K562 (cell line): ENCODE data around the gene FBXO36. TPM values are rescaled to one million over a fixed set of nuclear protein-coding genes. Genes with fewer than 3 reads are reported as not detected.

Source experiments
- ATAC-seq: fragments of 200-7000 bp; cut with Tn5 transposase; 3 replicates; pipeline ENCODE4 v1.9.1; 2020; ENCODE audit warnings: moderate library complexity
- BruUV-seq: library from RNA; stranded (reverse); fragments of 400-500 nt; replicated peaks from 2 replicates; lab custom pipeline; 2021; lab: Mats Ljungman, UMichigan
- CTCF ChIA-PET: fragments of 300-600 bp; formaldehyde crosslinking; extraction: SDS; loops from one replicate; lab custom pipeline; 2021; ENCODE audit warnings: low intra/inter-chr PET ratio; lab: Yijun Ruan, JAX
- POLR2A ChIA-PET: fragments of 300-600, 350-650 bp; sonication (Branson Sonifier 250); formaldehyde crosslinking; extraction: SDS; loops from one replicate; lab custom pipeline; 2021; ENCODE audit warnings: antibody characterized with exemption, inconsistent platforms; lab: Yijun Ruan, JAX
- DNase-seq, 4 experiments: peaks; one replicate each; pipeline versions ENCODE4 v3.0.0 to v3.0.0-alpha.2; 2011 to 2018; ENCODE audit warnings: low spot score in 3 of 4, mixed read lengths in 3 of 4; ENCODE audit errors: extremely low read depth in 1 of 4
- FAIRE-seq: peaks from 2 replicates; lab custom pipeline; 2011; peaks lifted over from hg19 to GRCh38; lab: Jason Lieb, UNC
- H2AFZ ChIP-seq: 2 replicates; pipeline ENCODE4 v1.6.0; 2011; ENCODE audit warnings: low read depth, low read length, control low read depth, inconsistent platforms
- H3K27ac ChIP-seq: fragments of 200-600 bp; 3 replicates; pipeline ENCODE4 v1.8.0; 2011; ENCODE audit warnings: low read depth, mild to moderate bottlenecking, control low read depth, inconsistent platforms, low read length, moderate library complexity, mixed read lengths; ENCODE audit errors: extremely low read depth
- H3K27me3 ChIP-seq, 2 experiments: fragments of 300-600 bp in 1 of 2; 2 replicates in 1 of 2; 3 replicates in 1 of 2; pipeline versions ENCODE4 v1.6.0 to v1.8.0; 2011; ENCODE audit warnings: inconsistent platforms in 2 of 2, low read length in 2 of 2, mild to moderate bottlenecking in 1 of 2, mixed read lengths in 1 of 2, moderate library complexity in 1 of 2; ENCODE audit not compliant: control insufficient read depth in 2 of 2, insufficient read depth in 2 of 2
- H3K36me3 ChIP-seq: fragments of 300-600 bp; 3 replicates; pipeline ENCODE4 v1.8.0; 2011; ENCODE audit warnings: mild to moderate bottlenecking, low read length, inconsistent platforms; ENCODE audit not compliant: control insufficient read depth, insufficient read depth
- H3K4me1 ChIP-seq, 2 experiments: fragments of 200-600 bp in 1 of 2; replicated peaks in 1 of 2; 2 replicates in 1 of 2; 3 replicates in 1 of 2; pipeline versions ENCODE4 v1.5.1 to v1.8.0; 2011; ENCODE audit warnings: inconsistent platforms in 2 of 2, low read length in 2 of 2, mild to moderate bottlenecking in 1 of 2, mixed read lengths in 1 of 2, moderate library complexity in 1 of 2; ENCODE audit not compliant: control insufficient read depth in 2 of 2, insufficient read depth in 2 of 2
- H3K4me2 ChIP-seq: 2 replicates; pipeline ENCODE4 v1.6.1; 2011; ENCODE audit warnings: low read length, control low read depth, inconsistent platforms, mixed read lengths; ENCODE audit not compliant: insufficient read depth
- H3K4me3 ChIP-seq: fragments of 200-600 bp; sonication (generic), shearing (Covaris generic); 2 replicates; pipeline ENCODE4 v1.5.1; 2016; ENCODE audit warnings: control low read depth, inconsistent platforms
- H3K79me2 ChIP-seq: fragments of 200-600 bp; 3 replicates; pipeline ENCODE4 v1.8.0; 2011; ENCODE audit warnings: low read length, inconsistent platforms; ENCODE audit not compliant: control insufficient read depth, insufficient read depth
- H3K9ac ChIP-seq, 2 experiments: 2 replicates each; pipeline versions ENCODE4 v1.6.0 to v1.6.1; 2011; ENCODE audit warnings: low read depth in 2 of 2, low read length in 2 of 2, control low read depth in 1 of 2, inconsistent platforms in 1 of 2, mild to moderate bottlenecking in 1 of 2, mixed read lengths in 1 of 2; ENCODE audit not compliant: insufficient read depth in 1 of 2
- H3K9me1 ChIP-seq: one replicate; pipeline ENCODE4 v1.6.0; 2011; ENCODE audit warnings: inconsistent platforms, mild to moderate bottlenecking, low read length, moderate library complexity; ENCODE audit not compliant: control insufficient read depth, insufficient read depth
- H3K9me3 ChIP-seq: replicated peaks from 2 replicates; pipeline ENCODE4 v1.5.1; 2011; ENCODE audit warnings: low read depth, low read length, inconsistent platforms; ENCODE audit not compliant: control insufficient read depth, insufficient read depth
- H4K20me1 ChIP-seq: replicated peaks from 2 replicates; pipeline ENCODE4 v1.6.1; 2011; ENCODE audit warnings: low read length, inconsistent platforms, mixed read lengths; ENCODE audit not compliant: control insufficient read depth, insufficient read depth
- ETV6 ChIP-seq, 3 experiments: fragments of 150-350 bp in 1 of 3; sonication (generic) in 1 of 3; formaldehyde crosslinking in 1 of 3; IDR thresholded peaks; 2 replicates each; pipeline versions ENCODE4 v1.6.1 to v1.8.0; 2014 to 2022; ENCODE audit warnings: borderline replicate concordance in 2 of 3, low read depth in 2 of 3, antibody characterized with exemption in 1 of 3, low read length in 1 of 3, mild to moderate bottlenecking in 1 of 3, missing genetic modification reagents in 1 of 3
- NFE2 ChIP-seq: IDR thresholded peaks from 2 replicates; pipeline ENCODE4 v1.6.1; 2014; ENCODE audit warnings: antibody characterized with exemption, low read depth
- NFIX ChIP-seq: fragments of 250-450 bp; sonication (Bioruptor Pico); IDR thresholded peaks from 2 replicates; pipeline ENCODE4 v1.4.0; 2020; ENCODE audit warnings: low read depth, mild to moderate bottlenecking, moderate library complexity
- TAF15 ChIP-seq: fragments of 200-400 bp; formaldehyde crosslinking; IDR thresholded peaks from 2 replicates; pipeline ENCODE4 v1.6.1; 2017; ENCODE audit warnings: mild to moderate bottlenecking, low read depth, low read length, moderate library complexity
- ZNF23 ChIP-seq: fragments of 250-450 bp; sonication (Bioruptor Pico); IDR thresholded peaks from 2 replicates; pipeline ENCODE4 v1.4.0; 2020; ENCODE audit warnings: mild to moderate bottlenecking
- ZNF444 ChIP-seq: fragments of 250-450 bp; sonication (Bioruptor Pico); IDR thresholded peaks from 2 replicates; pipeline ENCODE4 v1.4.0; 2020; ENCODE audit warnings: mild to moderate bottlenecking, moderate library complexity
- WGBS: fragments of 100-300 bp; shearing (Covaris generic); methylation state at CpG from one replicate; pipeline ENCODE4 v1.1.6; 2016; ENCODE audit warnings: low coverage, mixed read lengths; ENCODE audit not compliant: insufficient coverage; ENCODE audit errors: missing lambda C conversion rate; 5-methylcytosine and 5-hydroxymethylcytosine counted together
- in situ Hi-C: fragments of 300-500 bp; cut with MboI; formaldehyde crosslinking; loops from 4 replicates; pipeline ENCODE4 v1.15.0; 2018; ENCODE audit warnings: inconsistent platforms, mixed read lengths
- intact Hi-C: fragments of 100-400 bp; cut with micrococcal nuclease; formaldehyde crosslinking; loops from 2 replicates; pipeline ENCODE4 v1.14.2; 2022
- polyA plus RNA-seq, 8 experiments: library from polyadenylated mRNA; depleted of rRNA in 4 of 8; stranded (reverse) in 5 of 8; unstranded in 3 of 8; fragments of >200 nt; fragmentation: Nextera tagmentation in 2 of 8; fragmentation: Illumina TruSeq in 1 of 8; extraction: Ambion mirVana in 2 of 8; extraction: Trizol in 1 of 8; gene quantifications; 2 replicates each; pipeline versions ENCODE4 v1.2.1 to v1.2.3, GENCODE V29; 2011 to 2014; ENCODE audit warnings: inconsistent platforms in 1 of 8, missing spikeins in 1 of 8
- total RNA-seq, 7 experiments: library from RNA; depleted of rRNA in 6 of 7; stranded (reverse); fragments of >200 nt in 6 of 7; fragmentation: Illumina TruSeq in 2 of 7; extraction: Trizol in 2 of 7; gene quantifications; 2 replicates each; pipeline versions ENCODE4 v1.2.1 to v1.2.3, GENCODE V29; 2011 to 2021; ENCODE audit warnings: low replicate concordance in 1 of 7
- TF ChIP-seq, protein P1 (sequence below): sonication (generic); formaldehyde crosslinking; IDR thresholded peaks from 2 replicates; pipeline ENCODE4 v1.9.0; 2022; ENCODE audit warnings: mild to moderate bottlenecking, missing genetic modification reagents
- TF ChIP-seq, protein P2 (sequence below), 2 experiments: fragments of 450-650 bp; IDR thresholded peaks; 2 replicates each; pipeline ENCODE4 v1.6.1; 2016; ENCODE audit warnings: mild to moderate bottlenecking in 2 of 2, borderline replicate concordance in 1 of 2, low read depth in 1 of 2, moderate library complexity in 1 of 2

Gene FBXO36
- total and polyA plus RNA-seq, 9 of the 15 experiments (the other 6 are each of a cell fraction or from before 2014, with no cell fraction given) = 0.40 to 0.91 (median 0.58) TPM

DNA sequence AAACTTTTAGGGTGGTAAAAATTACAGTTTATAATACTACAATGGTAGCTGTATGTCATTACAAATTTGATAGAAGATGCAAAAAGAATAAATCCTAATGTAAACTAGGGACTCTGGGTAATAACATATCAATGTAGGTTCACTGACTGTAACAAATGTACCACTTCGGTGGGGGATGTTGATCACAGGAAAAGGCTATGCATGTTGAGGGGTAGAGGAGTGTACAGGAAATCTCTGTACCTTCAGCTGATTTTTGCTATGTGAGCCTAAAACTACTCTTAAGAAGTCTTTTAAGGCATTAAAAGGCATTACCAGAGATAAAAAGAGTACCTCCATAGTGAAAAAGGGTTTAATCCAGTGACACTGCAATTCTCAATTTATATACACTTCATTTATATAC, 25.4 kb upstream of the FBXO36 start:
- Histone ChIP-seq H3K9me1 (no peaks in the 10 kb centered on the region), H3K27me3 (no peaks in the 10 kb centered on the region), H3K79me2 (peaks cover 78% of the 10 kb centered on the region), H3K9ac (no peak overlapping the region), H2AFZ (no peak overlapping the region)
- 67% methylated on average over 1 of the region's 1 CpG for WGBS
- in situ Hi-C loops = no loop called here
- TF ChIP-seq ZNF23 (CRISPR knock-in tag) = no peak
- TF ChIP-seq ZNF444 (CRISPR knock-in tag) = no peak
- TF ChIP-seq ETV6 (IDR thresholded peaks at IDR 0.05; ENCODE audit: borderline replicate concordance in 1 of 2, low read depth in 2 of 2, low read length in 1 of 2) = no peak
- TF ChIP-seq ETV6 (CRISPR knock-in tag; IDR thresholded peaks at IDR 0.05; ENCODE audit: borderline replicate concordance) = no peak
- no peak for TF ChIP-seq TAF15
- TF ChIP-seq NFIX (CRISPR knock-in tag) = no peak
- TF ChIP-seq, protein P1, sequence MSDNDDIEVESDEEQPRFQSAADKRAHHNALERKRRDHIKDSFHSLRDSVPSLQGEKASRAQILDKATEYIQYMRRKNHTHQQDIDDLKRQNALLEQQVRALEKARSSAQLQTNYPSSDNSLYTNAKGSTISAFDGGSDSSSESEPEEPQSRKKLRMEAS (CRISPR knock-in tag) = no peak
- TF ChIP-seq NFE2 = no peak
- TF ChIP-seq, protein P2, sequence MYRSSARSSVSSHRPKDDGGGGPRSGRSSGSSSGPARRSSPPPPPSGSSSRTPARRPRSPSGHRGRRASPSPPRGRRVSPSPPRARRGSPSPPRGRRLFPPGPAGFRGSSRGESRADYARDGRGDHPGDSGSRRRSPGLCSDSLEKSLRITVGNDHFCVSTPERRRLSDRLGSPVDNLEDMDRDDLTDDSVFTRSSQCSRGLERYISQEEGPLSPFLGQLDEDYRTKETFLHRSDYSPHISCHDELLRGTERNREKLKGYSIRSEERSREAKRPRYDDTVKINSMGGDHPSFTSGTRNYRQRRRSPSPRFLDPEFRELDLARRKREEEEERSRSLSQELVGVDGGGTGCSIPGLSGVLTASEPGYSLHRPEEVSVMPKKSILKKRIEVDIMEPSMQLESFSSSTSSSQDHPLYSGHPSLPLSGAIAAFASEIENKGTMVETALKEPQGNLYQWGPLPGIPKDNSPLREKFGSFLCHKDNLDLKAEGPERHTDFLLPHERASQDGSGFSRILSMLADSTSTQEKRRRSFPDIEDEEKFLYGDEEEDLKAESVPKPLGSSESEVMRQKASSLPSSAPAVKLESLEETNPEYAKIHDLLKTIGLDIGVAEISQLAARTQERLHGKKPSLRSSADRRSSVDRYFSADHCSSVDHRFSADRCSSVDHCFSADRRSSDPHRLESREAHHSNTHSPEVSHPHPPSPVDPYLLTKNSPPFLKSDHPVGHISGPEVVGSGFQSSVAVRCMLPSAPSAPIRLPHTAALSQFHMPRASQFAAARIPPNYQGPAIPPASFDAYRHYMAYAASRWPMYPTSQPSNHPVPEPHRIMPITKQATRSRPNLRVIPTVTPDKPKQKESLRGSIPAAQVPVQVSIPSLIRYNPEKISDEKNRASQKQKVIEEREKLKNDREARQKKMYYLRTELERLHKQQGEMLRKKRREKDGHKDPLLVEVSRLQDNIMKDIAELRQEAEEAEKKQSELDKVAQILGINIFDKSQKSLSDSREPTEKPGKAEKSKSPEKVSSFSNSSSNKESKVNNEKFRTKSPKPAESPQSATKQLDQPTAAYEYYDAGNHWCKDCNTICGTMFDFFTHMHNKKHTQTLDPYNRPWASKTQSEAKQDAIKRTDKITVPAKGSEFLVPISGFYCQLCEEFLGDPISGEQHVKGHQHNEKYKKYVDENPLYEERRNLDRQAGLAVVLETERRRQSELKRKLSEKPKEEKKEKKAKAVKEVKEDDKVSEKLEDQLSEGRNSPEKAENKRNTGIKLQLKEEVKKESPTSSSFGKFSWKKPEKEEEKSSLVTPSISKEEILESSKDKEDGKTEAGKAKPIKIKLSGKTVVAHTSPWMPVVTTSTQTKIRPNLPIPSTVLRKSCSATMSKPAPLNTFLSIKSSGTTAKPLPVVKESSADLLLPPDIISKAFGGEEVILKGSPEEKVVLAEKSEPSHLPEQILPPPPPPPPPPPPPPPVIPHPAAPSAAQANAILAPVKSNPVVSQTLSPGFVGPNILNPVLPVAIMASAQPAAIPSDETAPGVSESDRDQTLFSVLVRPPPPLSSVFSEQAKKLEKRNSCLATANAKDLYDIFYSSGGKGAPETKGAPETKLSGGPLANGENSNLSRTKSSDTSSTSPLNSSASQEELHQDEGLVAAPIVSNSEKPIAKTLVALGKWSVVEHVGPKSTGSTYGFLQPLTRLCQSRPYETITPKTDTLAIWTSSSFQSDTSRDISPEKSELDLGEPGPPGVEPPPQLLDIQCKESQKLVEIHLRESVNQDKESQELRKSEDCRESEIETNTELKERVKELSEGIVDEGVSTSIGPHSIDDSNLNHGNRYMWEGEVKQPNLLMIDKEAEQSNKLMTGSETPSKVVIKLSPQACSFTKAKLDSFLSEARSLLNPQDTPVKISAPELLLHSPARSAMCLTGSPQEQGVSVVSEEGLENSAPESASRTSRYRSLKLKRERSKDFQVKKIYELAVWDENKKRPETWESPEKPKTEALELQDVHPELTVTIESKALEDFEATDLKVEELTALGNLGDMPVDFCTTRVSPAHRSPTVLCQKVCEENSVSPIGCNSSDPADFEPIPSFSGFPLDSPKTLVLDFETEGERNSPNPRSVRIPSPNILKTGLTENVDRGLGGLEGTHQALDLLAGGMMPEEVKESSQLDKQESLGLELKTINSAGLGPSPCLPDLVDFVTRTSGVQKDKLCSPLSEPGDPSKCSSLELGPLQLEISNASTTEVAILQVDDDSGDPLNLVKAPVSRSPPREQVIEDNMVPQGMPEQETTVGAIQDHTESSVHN (IDR thresholded peaks at IDR 0.05; ENCODE audit: borderline replicate concordance in 1 of 2, low read depth in 1 of 2) = no peak
- TF ChIP-seq, all 486 proteins: peak for 0
- Histone ChIP-seq H3K9me3 (no peaks in the 10 kb centered on the region), H3K27ac (no peak overlapping the region), H3K4me2 (no peak overlapping the region), H3K36me3 (peaks cover 7% of the 10 kb centered on the region; the same call in 1 of the 3 replicates), H3K4me1 (no peaks in the 10 kb centered on the region; a peak in 1 of 5 replicates), H4K20me1 (no peaks in the 10 kb centered on the region), H3K4me3 (no peak overlapping the region)
- no TSS peak for BruUV-seq
- no peak for DNase-seq
- ChIA-PET POLR2A (no interaction called here), CTCF (no interaction called here)
- ATAC-seq = no peak
- intact Hi-C loops = no loop called here
- no peak for FAIRE-seq
